HepG2 (cell line): ENCODE results near the gene NRL. TPM values are rescaled to one million over a fixed set of nuclear protein-coding genes. Genes with fewer than 3 reads are reported as not detected.
A peak's percentile ranks its signal among the peaks of the same experiment; 100 is the strongest.

Source experiments
- BRCA1 ChIP-seq: sonication (generic); formaldehyde crosslinking; IDR thresholded peaks from 2 replicates; pipeline ENCODE4 v1.4.0; 2020; ENCODE audit warnings: missing genetic modification reagents
- BRD4 ChIP-seq: sonication (generic); formaldehyde crosslinking; IDR thresholded peaks from 2 replicates; pipeline ENCODE4 v1.4.0; 2020; ENCODE audit warnings: missing genetic modification reagents
- GMEB1 ChIP-seq: sonication (generic); formaldehyde crosslinking; IDR thresholded peaks from 2 replicates; pipeline ENCODE4 v1.5.1; 2020; ENCODE audit warnings: missing genetic modification reagents, mild to moderate bottlenecking, borderline replicate concordance
- GZF1 ChIP-seq: sonication (generic); formaldehyde crosslinking; IDR thresholded peaks from 2 replicates; pipeline ENCODE4 v1.5.1; 2020; ENCODE audit warnings: mild to moderate bottlenecking, missing genetic modification reagents
- MED13 ChIP-seq: sonication (generic); formaldehyde crosslinking; IDR thresholded peaks from 2 replicates; pipeline ENCODE4 v1.5.0; 2020; ENCODE audit warnings: missing genetic modification reagents
- NR2F1 ChIP-seq, 2 experiments: fragments of 450-650 bp in 1 of 2; formaldehyde crosslinking in 1 of 2; IDR thresholded peaks; 2 replicates each; pipeline versions ENCODE4 v1.5.0 to v1.6.1; 2016 to 2020; ENCODE audit warnings: mild to moderate bottlenecking in 1 of 2, missing compliant biosample characterization in 1 of 2, missing genetic modification reagents in 1 of 2, moderate library complexity in 1 of 2
- SALL2 ChIP-seq: sonication (generic); formaldehyde crosslinking; IDR thresholded peaks from 2 replicates; pipeline ENCODE4 v1.8.1; 2023; ENCODE audit warnings: mild to moderate bottlenecking, missing genetic modification reagents, inconsistent platforms
- STAT6 ChIP-seq: sonication (generic); formaldehyde crosslinking; IDR thresholded peaks from 2 replicates; pipeline ENCODE4 v1.4.0; 2020; ENCODE audit warnings: missing genetic modification reagents, mild to moderate bottlenecking, borderline replicate concordance
- TIGD3 ChIP-seq: sonication (generic); formaldehyde crosslinking; IDR thresholded peaks from 2 replicates; pipeline ENCODE4 v1.5.1; 2020; ENCODE audit warnings: mild to moderate bottlenecking, missing genetic modification reagents, borderline replicate concordance
- ZBTB4 ChIP-seq: sonication (generic); formaldehyde crosslinking; IDR thresholded peaks from 2 replicates; pipeline ENCODE4 v1.4.0; 2020; ENCODE audit warnings: missing genetic modification reagents, mild to moderate bottlenecking, borderline replicate concordance
- ZNF180 ChIP-seq: sonication (generic); formaldehyde crosslinking; IDR thresholded peaks from 2 replicates; pipeline ENCODE4 v1.4.0; 2020; ENCODE audit warnings: low read depth, missing genetic modification reagents, borderline replicate concordance
- ZNF235 ChIP-seq: sonication (generic); formaldehyde crosslinking; IDR thresholded peaks from 2 replicates; pipeline ENCODE4 v1.8.1; 2023; ENCODE audit warnings: mild to moderate bottlenecking, missing genetic modification reagents, borderline replicate concordance
- ZNF513 ChIP-seq: sonication (generic); formaldehyde crosslinking; conservative IDR thresholded peaks from 2 replicates; pipeline ENCODE4 v1.5.0; 2020; ENCODE audit warnings: missing genetic modification reagents
- ZNF552 ChIP-seq: sonication (generic); formaldehyde crosslinking; IDR thresholded peaks from 2 replicates; pipeline ENCODE4 v1.9.0; 2022; ENCODE audit warnings: missing genetic modification reagents, mild to moderate bottlenecking, borderline replicate concordance
- ZNF776 ChIP-seq: sonication (generic); formaldehyde crosslinking; IDR thresholded peaks from 2 replicates; pipeline ENCODE4 v1.4.0; 2020; ENCODE audit warnings: mild to moderate bottlenecking, missing genetic modification reagents
- polyA plus RNA-seq, 8 experiments: library from polyadenylated mRNA; depleted of rRNA in 3 of 8; stranded (reverse) in 7 of 8; unstranded in 1 of 8; fragments of >200 nt; fragmentation: Illumina TruSeq in 4 of 8; extraction: Trizol in 4 of 8; gene quantifications; 2 replicates each; pipeline versions ENCODE4 v1.2.1 to v1.2.3, GENCODE V29; 2011 to 2016; ENCODE audit warnings: low read depth in 4 of 8, missing spikeins in 1 of 8, mixed read lengths in 1 of 8; ENCODE audit not compliant: insufficient read depth in 1 of 8
- total RNA-seq, 5 experiments: library from RNA; depleted of rRNA; stranded (reverse); fragments of >200 nt; fragmentation: Illumina TruSeq; extraction: Trizol; gene quantifications; 2 replicates each; pipeline ENCODE4 v1.2.3, GENCODE V29; 2016; ENCODE audit warnings: low read depth in 1 of 5

NRL gene
- total and polyA plus RNA-seq, 2 of the 13 experiments (the other 11 are each of a cell fraction or from before 2014, with no cell fraction given), result 2.5 to 4.7 TPM

GRCh38 chr14:24145690-24146452, 31.1 kb upstream of the NRL start (continued):
- TF ChIP-seq ZNF180 (CRISPR knock-in tag), result 0 out of 2 replicates have a peak, but pooled peaks have one; percentile 17
- 0 out of 2 replicates have a peak, but pooled peaks have one; percentile 69 for TF ChIP-seq STAT6
- TF ChIP-seq ZNF552 (CRISPR knock-in tag), result 0 out of 2 replicates have a peak, but pooled peaks have one; percentile 80
- peak; percentile 6; the same call in 1 of the 2 replicates for TF ChIP-seq TIGD3 (CRISPR knock-in tag)
- TF ChIP-seq BRD4 (CRISPR knock-in tag), result 0 out of 2 replicates have a peak, but pooled peaks have one; percentile 6
- peak; percentile 19; the same call in 1 of the 2 replicates for TF ChIP-seq BRCA1
- TF ChIP-seq ZBTB4, result peak; percentile 27; the same call in 1 of the 2 replicates
- TF ChIP-seq ZNF235 (CRISPR knock-in tag), result 0 out of 2 replicates have a peak, but pooled peaks have one; percentile 6
- 0 out of 2 replicates have a peak, but pooled peaks have one; percentile 19 for TF ChIP-seq SALL2
- no peak for TF ChIP-seq ZNF513 (CRISPR knock-in tag)
- TF ChIP-seq GMEB1, result 0 out of 2 replicates have a peak, but pooled peaks have one; percentile 53
- TF ChIP-seq ZNF776 (CRISPR knock-in tag), result no peak
- TF ChIP-seq MED13 (CRISPR knock-in tag), result no peak
- TF ChIP-seq GZF1 (CRISPR knock-in tag), result 0 out of 2 replicates have a peak, but pooled peaks have one; percentile 5
- TF ChIP-seq NR2F1 (CRISPR knock-in tag; IDR thresholded peaks at IDR 0.05), result peak in 1 of 2 experiments; percentile 46; a peak in 1 of 4 replicates
